SK-N-SH (cell line): Measurements from ENCODE around the gene TCIRG1. TPM values are rescaled to one million over a fixed set of nuclear protein-coding genes. Genes with fewer than 3 reads are reported as not detected.

Experiments used
- CTCF ChIA-PET: fragments of 300-600, 350-600 bp; formaldehyde crosslinking; extraction: SDS; loops from one replicate; lab custom pipeline; 2021; lab: Yijun Ruan, JAX
- POLR2A ChIA-PET: fragments of 350-600 bp; sonication (Branson Sonifier 250); formaldehyde crosslinking; extraction: SDS; loops from one replicate; lab custom pipeline; 2020; ENCODE audit warnings: antibody characterized with exemption, inconsistent platforms; lab: Yijun Ruan, JAX
- DNase-seq: peaks from one replicate; pipeline ENCODE4 v3.0.0; 2012
- H2AFZ ChIP-seq: fragments of 200-600 bp; sonication (generic); 2 replicates; pipeline ENCODE4 v1.8.1; 2016; ENCODE audit warnings: antibody characterized with exemption, mild to moderate bottlenecking, low read depth
- H3F3A ChIP-seq: fragments of 200-600 bp; sonication (generic); replicated peaks from 2 replicates; pipeline ENCODE3; 2016; ENCODE audit warnings: antibody characterized with exemption, mild to moderate bottlenecking; ENCODE audit not compliant: insufficient read depth
- H3K27ac ChIP-seq, 2 experiments: fragments of 200-500 bp in 1 of 2; fragments of 200-600 bp in 1 of 2; sonication (Bioruptor generic) in 1 of 2; sonication (generic), shearing (Covaris generic) in 1 of 2; 2 replicates each; pipeline versions ENCODE4 v1.5.1 to v1.6.1; 2014 to 2016; ENCODE audit warnings: low read depth in 2 of 2, inconsistent platforms in 1 of 2, low read length in 1 of 2, mild to moderate bottlenecking in 1 of 2, mixed read lengths in 1 of 2
- H3K27me3 ChIP-seq: fragments of 200-600 bp; sonication (generic), shearing (Covaris generic); 2 replicates; pipeline ENCODE4 v1.6.1; 2016; ENCODE audit warnings: mixed run types; ENCODE audit not compliant: insufficient read depth
- H3K36me3 ChIP-seq, 2 experiments: fragments of 200-500 bp in 1 of 2; fragments of 200-600 bp in 1 of 2; sonication (Bioruptor generic) in 1 of 2; sonication (generic) in 1 of 2; replicated peaks in 1 of 2; 2 replicates each; pipeline versions ENCODE3 to v1.5.1; 2014 to 2016; ENCODE audit warnings: low read length in 1 of 2, mild to moderate bottlenecking in 1 of 2; ENCODE audit not compliant: insufficient read depth in 2 of 2, control insufficient read depth in 1 of 2
- H3K4me1 ChIP-seq, 2 experiments: fragments of 200-500 bp in 1 of 2; fragments of 200-600 bp in 1 of 2; sonication (Bioruptor generic) in 1 of 2; sonication (generic), shearing (Covaris generic) in 1 of 2; 2 replicates each; pipeline versions ENCODE4 v1.5.1 to v1.6.1; 2014 to 2016; ENCODE audit warnings: low read depth in 1 of 2, low read length in 1 of 2, mixed run types in 1 of 2; ENCODE audit not compliant: insufficient read depth in 2 of 2, control insufficient read depth in 1 of 2
- H3K4me2 ChIP-seq: fragments of 200-600 bp; sonication (generic), shearing (Covaris generic); 2 replicates; pipeline ENCODE4 v1.6.1; 2017; ENCODE audit warnings: mixed run types
- H3K4me3 ChIP-seq, 2 experiments: fragments of 200-500 bp in 1 of 2; fragments of 200-600 bp in 1 of 2; sonication (Bioruptor generic) in 1 of 2; sonication (generic), shearing (Covaris generic) in 1 of 2; 2 replicates each; pipeline versions ENCODE4 v1.5.1 to v1.8.1; 2014 to 2016; ENCODE audit warnings: low read depth in 2 of 2, inconsistent platforms in 1 of 2, low read length in 1 of 2, mild to moderate bottlenecking in 1 of 2, mixed read lengths in 1 of 2, moderate library complexity in 1 of 2
- H3K79me2 ChIP-seq: fragments of 200-600 bp; sonication (generic); 2 replicates; pipeline ENCODE4 v1.8.1; 2017; ENCODE audit warnings: mild to moderate bottlenecking; ENCODE audit not compliant: insufficient read depth
- H3K9ac ChIP-seq: fragments of 200-600 bp; sonication (generic); 2 replicates; pipeline ENCODE4 v1.6.1; 2017; ENCODE audit warnings: mixed run types
- H3K9me2 ChIP-seq: fragments of 200-600 bp; sonication (generic); 2 replicates; pipeline ENCODE4 v1.6.1; 2017; ENCODE audit warnings: mixed run types
- H3K9me3 ChIP-seq: fragments of 200-600 bp; sonication (generic); 2 replicates; pipeline ENCODE4 v1.6.1; 2017; ENCODE audit warnings: mixed run types, mild to moderate bottlenecking, moderate library complexity
- H4K20me1 ChIP-seq: fragments of 200-600 bp; sonication (generic); 2 replicates; pipeline ENCODE4 v1.6.1; 2017; ENCODE audit warnings: mild to moderate bottlenecking, mixed run types; ENCODE audit not compliant: insufficient read depth
- CHD2 ChIP-seq: fragments of 150-350 bp; IDR thresholded peaks from 2 replicates; pipeline ENCODE4 v1.6.1; 2018; ENCODE audit warnings: low read length; ENCODE audit not compliant: partially characterized antibody
- CTCF ChIP-seq: fragments of 200-600 bp; sonication (generic); IDR thresholded peaks from 2 replicates; pipeline ENCODE4 v1.6.1; 2017; ENCODE audit warnings: antibody characterized with exemption, mild to moderate bottlenecking, moderate library complexity
- ELF1 ChIP-seq: IDR thresholded peaks from 2 replicates; pipeline ENCODE4 v1.4.0; 2012
- FOSL2 ChIP-seq: IDR thresholded peaks from 2 replicates; pipeline ENCODE4 v1.4.0; 2012; ENCODE audit warnings: low read depth, mild to moderate bottlenecking, moderate library complexity, borderline replicate concordance
- FOXJ3 ChIP-seq: sonication (generic); formaldehyde crosslinking; IDR thresholded peaks from 2 replicates; pipeline ENCODE4 v1.5.1; 2020; ENCODE audit warnings: mild to moderate bottlenecking, missing genetic modification reagents
- FOXM1 ChIP-seq: IDR thresholded peaks from 2 replicates; pipeline ENCODE4 v1.4.0; 2012; ENCODE audit warnings: low read depth, mild to moderate bottlenecking
- IRF3 ChIP-seq: fragments of 150-350 bp; IDR thresholded peaks from 2 replicates; pipeline ENCODE4 v1.6.1; 2016; ENCODE audit warnings: mild to moderate bottlenecking, low read depth, low read length
- MAX ChIP-seq: IDR thresholded peaks from 2 replicates; pipeline ENCODE4 v1.4.0; 2012; ENCODE audit warnings: low read depth
- PBX3 ChIP-seq: IDR thresholded peaks from 2 replicates; pipeline ENCODE4; 2012
- RCOR1 ChIP-seq: fragments of 150-350 bp; IDR thresholded peaks from 2 replicates; pipeline ENCODE4 v1.6.1; 2017; ENCODE audit warnings: antibody characterized with exemption, low read length
- REST ChIP-seq: IDR thresholded peaks from 2 replicates; pipeline ENCODE4 v1.6.1; 2012; ENCODE audit warnings: mild to moderate bottlenecking, low read depth, low read length, moderate library complexity
- RFX5 ChIP-seq: IDR thresholded peaks from 2 replicates; pipeline ENCODE4 v1.6.1; 2012; ENCODE audit warnings: mild to moderate bottlenecking, improper control_type of control experiment, low read length
- RXRA ChIP-seq: IDR thresholded peaks from 2 replicates; pipeline ENCODE4 v1.4.0; 2012; ENCODE audit warnings: low read depth, mild to moderate bottlenecking, borderline replicate concordance
- YY1 ChIP-seq: IDR thresholded peaks from 2 replicates; pipeline ENCODE4 v1.4.0; 2012; ENCODE audit warnings: low read depth, mild to moderate bottlenecking
- WGBS: methylation state at CpG from one replicate; pipeline ENCODE4 v1.1.6; 2017; ENCODE audit warnings: low lambda C conversion rate; 5-methylcytosine and 5-hydroxymethylcytosine counted together
- polyA plus RNA-seq, 3 experiments: library from polyadenylated mRNA; depleted of rRNA; stranded (reverse); fragments of >200 nt; gene quantifications; 2 replicates each; pipeline ENCODE4 v1.2.3, GENCODE V29; 2012

TCIRG1 gene
- polyA plus RNA-seq, 1 of the 3 experiments (the other 2 are of a cell fraction), result 0.58 TPM

- no peak for DNase-seq
- Histone ChIP-seq H3K9ac (no peak overlapping the region), H3K9me3 (no peaks in the 10 kb centered on the region), H3F3A (no peaks in the 10 kb centered on the region), H3K4me3 (no peak overlapping the region), H3K9me2 (no peaks in the 10 kb centered on the region), H3K27me3 (no peaks in the 10 kb centered on the region), H2AFZ (no peak overlapping the region), H4K20me1 (0 out of 2 replicates have a peak, but pooled peaks cover 6% of the 10 kb centered on the region), H3K36me3 (peaks cover 0 to 14% of the 10 kb centered on the region in 2 experiments), H3K4me1 (peaks cover 0 to 4% of the 10 kb centered on the region in 2 experiments; a peak in 2 of 4 replicates), H3K27ac (no peak overlapping the region), H3K79me2 (peaks cover 26% of the 10 kb centered on the region), H3K4me2 (no peak overlapping the region)
- POLR2A ChIA-PET, result no interaction called here
- CTCF ChIA-PET, result interaction anchor here (0.7 to 1.7 kb wide), 5 partner anchors 9 to 110 kb away, joined by 3 to 4 read pairs (median 3); no protein-coding TSS in a partner anchor
- WGBS, result 94% methylated on average over 8 of the region's 8 CpGs
- TF ChIP-seq ELF1 (no peak), YY1 (no peak), RXRA (no peak)
These were observed 58.1 kb downstream of the TCIRG1 start for GRCh38 chr11:68096962-68097361.

GRCh38 chr11:68099057-68099456 lies 60.2 kb downstream of the TCIRG1 start:
- no peaks in the 10 kb centered on the region for H3K9me3 ChIP-seq
- H3K4me2 ChIP-seq, result no peak overlapping the region
- 0 out of 2 replicates have a peak, but pooled peaks cover 6% of the 10 kb centered on the region for H4K20me1 ChIP-seq
- H3K79me2 ChIP-seq, result peaks cover 42% of the 10 kb centered on the region
- POLR2A ChIA-PET, result no interaction called here
- CTCF ChIA-PET, result interaction anchor here (1.0 to 1.3 kb wide), 2 partner anchors 13 to 18 kb away, joined by 3 read pairs; no protein-coding TSS in a partner anchor
- H2AFZ ChIP-seq, result no peak overlapping the region
- no peaks in the 10 kb centered on the region for H3K9me2 ChIP-seq
- DNase-seq, result no peak
- H3F3A ChIP-seq, result no peaks in the 10 kb centered on the region
- H3K36me3 ChIP-seq, result peaks cover 0 to 18% of the 10 kb centered on the region in 2 experiments
- TF ChIP-seq FOXM1 (no peak), RXRA (no peak), FOSL2 (no peak), ELF1 (no peak), IRF3 (no peak), RCOR1 (no peak), RFX5 (no peak), CTCF (no peak), FOXJ3 (CRISPR knock-in tag) (no peak), PBX3 (no peak), CHD2 (no peak), YY1 (no peak), MAX (no peak), REST (no peak)
- H3K4me1 ChIP-seq, result peaks cover 0 to 4% of the 10 kb centered on the region in 2 experiments; a peak in 2 of 4 replicates
- H3K27ac ChIP-seq, result peak overlapping the region in 1 of 2 experiments; percentile 53; a peak in 3 of 4 replicates
- no peak overlapping the region for H3K9ac ChIP-seq
- no peaks in the 10 kb centered on the region for H3K27me3 ChIP-seq
- no peak overlapping the region for H3K4me3 ChIP-seq
